ENCODE measurements around the gene EME1. TPM values are rescaled to one million over a fixed set of nuclear protein-coding genes. Genes with fewer than 3 reads are reported as not detected.

The EME1 gene
- total and polyA plus RNA-seq, 2 of the 13 experiments (the other 11 are each of a cell fraction or from before 2014, with no cell fraction given): 20.7 to 24.6 TPM

- TF ChIP-seq KLF11 (CRISPR knock-in tag; IDR thresholded peaks at IDR 0.05): peak; percentile 70; the same call in 1 of the 2 replicates
- TF ChIP-seq, protein P1, sequence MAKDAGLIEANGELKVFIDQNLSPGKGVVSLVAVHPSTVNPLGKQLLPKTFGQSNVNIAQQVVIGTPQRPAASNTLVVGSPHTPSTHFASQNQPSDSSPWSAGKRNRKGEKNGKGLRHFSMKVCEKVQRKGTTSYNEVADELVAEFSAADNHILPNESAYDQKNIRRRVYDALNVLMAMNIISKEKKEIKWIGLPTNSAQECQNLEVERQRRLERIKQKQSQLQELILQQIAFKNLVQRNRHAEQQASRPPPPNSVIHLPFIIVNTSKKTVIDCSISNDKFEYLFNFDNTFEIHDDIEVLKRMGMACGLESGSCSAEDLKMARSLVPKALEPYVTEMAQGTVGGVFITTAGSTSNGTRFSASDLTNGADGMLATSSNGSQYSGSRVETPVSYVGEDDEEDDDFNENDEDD (CRISPR knock-in tag; IDR thresholded peaks at IDR 0.05; ENCODE audit: borderline replicate concordance): peak; percentile 100
- TF ChIP-seq, protein P2, sequence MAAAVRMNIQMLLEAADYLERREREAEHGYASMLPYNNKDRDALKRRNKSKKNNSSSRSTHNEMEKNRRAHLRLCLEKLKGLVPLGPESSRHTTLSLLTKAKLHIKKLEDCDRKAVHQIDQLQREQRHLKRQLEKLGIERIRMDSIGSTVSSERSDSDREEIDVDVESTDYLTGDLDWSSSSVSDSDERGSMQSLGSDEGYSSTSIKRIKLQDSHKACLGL (CRISPR knock-in tag; IDR thresholded peaks at IDR 0.05): peak; percentile 97
- TF ChIP-seq ZNF782 (CRISPR knock-in tag; IDR thresholded peaks at IDR 0.05; ENCODE audit: borderline replicate concordance): peak; percentile 96; the same call in 1 of the 2 replicates
- TF ChIP-seq ZHX2 (IDR thresholded peaks at IDR 0.05; ENCODE audit: low read depth): peak; percentile 91
- TF ChIP-seq ZHX2 (CRISPR knock-in tag; IDR thresholded peaks at IDR 0.05; ENCODE audit: borderline replicate concordance): peak; percentile 27; the same call in 1 of the 2 replicates
- TF ChIP-seq PAX8 (CRISPR knock-in tag; IDR thresholded peaks at IDR 0.05; ENCODE audit: borderline replicate concordance): peak; percentile 60; the same call in 1 of the 2 replicates
- 0 out of 2 replicates have a peak, but pooled peaks have one; percentile 58 for TF ChIP-seq MED13 (CRISPR knock-in tag; IDR thresholded peaks at IDR 0.05)
- TF ChIP-seq, protein P3, sequence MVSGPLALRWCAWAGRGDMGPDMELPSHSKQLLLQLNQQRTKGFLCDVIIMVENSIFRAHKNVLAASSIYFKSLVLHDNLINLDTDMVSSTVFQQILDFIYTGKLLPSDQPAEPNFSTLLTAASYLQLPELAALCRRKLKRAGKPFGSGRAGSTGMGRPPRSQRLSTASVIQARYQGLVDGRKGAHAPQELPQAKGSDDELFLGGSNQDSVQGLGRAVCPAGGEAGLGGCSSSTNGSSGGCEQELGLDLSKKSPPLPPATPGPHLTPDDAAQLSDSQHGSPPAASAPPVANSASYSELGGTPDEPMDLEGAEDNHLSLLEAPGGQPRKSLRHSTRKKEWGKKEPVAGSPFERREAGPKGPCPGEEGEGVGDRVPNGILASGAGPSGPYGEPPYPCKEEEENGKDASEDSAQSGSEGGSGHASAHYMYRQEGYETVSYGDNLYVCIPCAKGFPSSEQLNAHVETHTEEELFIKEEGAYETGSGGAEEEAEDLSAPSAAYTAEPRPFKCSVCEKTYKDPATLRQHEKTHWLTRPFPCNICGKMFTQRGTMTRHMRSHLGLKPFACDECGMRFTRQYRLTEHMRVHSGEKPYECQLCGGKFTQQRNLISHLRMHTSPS (CRISPR knock-in tag; IDR thresholded peaks at IDR 0.05; ENCODE audit: low read depth): no peak
- TF ChIP-seq, protein P4, sequence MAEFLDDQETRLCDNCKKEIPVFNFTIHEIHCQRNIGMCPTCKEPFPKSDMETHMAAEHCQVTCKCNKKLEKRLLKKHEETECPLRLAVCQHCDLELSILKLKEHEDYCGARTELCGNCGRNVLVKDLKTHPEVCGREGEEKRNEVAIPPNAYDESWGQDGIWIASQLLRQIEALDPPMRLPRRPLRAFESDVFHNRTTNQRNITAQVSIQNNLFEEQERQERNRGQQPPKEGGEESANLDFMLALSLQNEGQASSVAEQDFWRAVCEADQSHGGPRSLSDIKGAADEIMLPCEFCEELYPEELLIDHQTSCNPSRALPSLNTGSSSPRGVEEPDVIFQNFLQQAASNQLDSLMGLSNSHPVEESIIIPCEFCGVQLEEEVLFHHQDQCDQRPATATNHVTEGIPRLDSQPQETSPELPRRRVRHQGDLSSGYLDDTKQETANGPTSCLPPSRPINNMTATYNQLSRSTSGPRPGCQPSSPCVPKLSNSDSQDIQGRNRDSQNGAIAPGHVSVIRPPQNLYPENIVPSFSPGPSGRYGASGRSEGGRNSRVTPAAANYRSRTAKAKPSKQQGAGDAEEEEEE (CRISPR knock-in tag; IDR thresholded peaks at IDR 0.05; ENCODE audit: borderline replicate concordance): peak; percentile 99
- TF ChIP-seq RNF219 (CRISPR knock-in tag; IDR thresholded peaks at IDR 0.05): no peak
- TF ChIP-seq, protein P5, sequence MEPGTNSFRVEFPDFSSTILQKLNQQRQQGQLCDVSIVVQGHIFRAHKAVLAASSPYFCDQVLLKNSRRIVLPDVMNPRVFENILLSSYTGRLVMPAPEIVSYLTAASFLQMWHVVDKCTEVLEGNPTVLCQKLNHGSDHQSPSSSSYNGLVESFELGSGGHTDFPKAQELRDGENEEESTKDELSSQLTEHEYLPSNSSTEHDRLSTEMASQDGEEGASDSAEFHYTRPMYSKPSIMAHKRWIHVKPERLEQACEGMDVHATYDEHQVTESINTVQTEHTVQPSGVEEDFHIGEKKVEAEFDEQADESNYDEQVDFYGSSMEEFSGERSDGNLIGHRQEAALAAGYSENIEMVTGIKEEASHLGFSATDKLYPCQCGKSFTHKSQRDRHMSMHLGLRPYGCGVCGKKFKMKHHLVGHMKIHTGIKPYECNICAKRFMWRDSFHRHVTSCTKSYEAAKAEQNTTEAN (CRISPR knock-in tag; conservative IDR thresholded peaks at IDR 0.05): no peak; the same call in 1 of the 2 replicates
Measured at GRCh38 chr17:50372758-50373556, at the start of gene EME1, which contains the start of gene MRPL27 (continued).
